ENCODE results near the gene MRPL36. TPM values are rescaled to one million over a fixed set of nuclear protein-coding genes. Genes with fewer than 3 reads are reported as not detected.

MRPL36 gene
- total and polyA plus RNA-seq, 4 donors, result 14.5 to 62.8 (median 40.4) TPM

DNA sequence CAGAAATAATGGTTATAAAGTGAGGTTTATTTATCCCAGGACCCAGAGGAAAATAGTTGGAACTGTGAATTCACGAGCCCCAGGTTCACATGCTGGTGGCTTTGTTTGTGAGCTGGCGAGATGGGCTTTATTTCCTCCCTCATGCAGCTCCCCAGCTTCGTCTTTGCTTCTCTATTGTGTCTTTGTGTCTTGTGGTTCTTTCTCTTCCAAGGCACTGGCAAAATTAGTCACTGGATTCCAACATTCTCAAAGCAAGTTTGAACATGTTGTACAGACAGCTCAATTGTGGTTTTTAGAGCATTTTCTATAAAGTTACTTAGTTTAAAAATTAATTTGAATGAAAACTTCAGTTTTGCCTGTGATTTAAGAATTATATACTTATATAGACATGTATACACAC, 8.8 kb upstream of the MRPL36 start:
- Histone ChIP-seq H3K27me3 (ENCODE audit: control insufficient read depth in 3 of 3, insufficient read depth in 3 of 3, low read length in 2 of 3) (no peaks in the 10 kb centered on the region), H3K9me3 (ENCODE audit: control insufficient read depth in 4 of 4, insufficient read depth in 3 of 4, low read length in 3 of 4) (no peaks in the 10 kb centered on the region), H3K4me3 (no peak overlapping the region), H3K9ac (ENCODE audit: insufficient read depth in 1 of 2, low read length in 2 of 2) (no peak overlapping the region), H3K36me3 (ENCODE audit: control insufficient read depth in 4 of 4, insufficient read depth in 4 of 4, low read length in 4 of 4) (peaks cover 12 to 42% (median 32%) of the 10 kb centered on the region in 4 donors), H3K27ac (ENCODE audit: low read depth in 1 of 2, low read length in 1 of 2) (no peak overlapping the region), H3K4me1 (ENCODE audit: control insufficient read depth in 5 of 5, insufficient read depth in 5 of 5, low read length in 5 of 5) (no peaks in the 10 kb centered on the region)
- TF ChIP-seq, protein P1, sequence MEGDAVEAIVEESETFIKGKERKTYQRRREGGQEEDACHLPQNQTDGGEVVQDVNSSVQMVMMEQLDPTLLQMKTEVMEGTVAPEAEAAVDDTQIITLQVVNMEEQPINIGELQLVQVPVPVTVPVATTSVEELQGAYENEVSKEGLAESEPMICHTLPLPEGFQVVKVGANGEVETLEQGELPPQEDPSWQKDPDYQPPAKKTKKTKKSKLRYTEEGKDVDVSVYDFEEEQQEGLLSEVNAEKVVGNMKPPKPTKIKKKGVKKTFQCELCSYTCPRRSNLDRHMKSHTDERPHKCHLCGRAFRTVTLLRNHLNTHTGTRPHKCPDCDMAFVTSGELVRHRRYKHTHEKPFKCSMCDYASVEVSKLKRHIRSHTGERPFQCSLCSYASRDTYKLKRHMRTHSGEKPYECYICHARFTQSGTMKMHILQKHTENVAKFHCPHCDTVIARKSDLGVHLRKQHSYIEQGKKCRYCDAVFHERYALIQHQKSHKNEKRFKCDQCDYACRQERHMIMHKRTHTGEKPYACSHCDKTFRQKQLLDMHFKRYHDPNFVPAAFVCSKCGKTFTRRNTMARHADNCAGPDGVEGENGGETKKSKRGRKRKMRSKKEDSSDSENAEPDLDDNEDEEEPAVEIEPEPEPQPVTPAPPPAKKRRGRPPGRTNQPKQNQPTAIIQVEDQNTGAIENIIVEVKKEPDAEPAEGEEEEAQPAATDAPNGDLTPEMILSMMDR (IDR thresholded peaks at IDR 0.05; ENCODE audit: control extremely low read depth, extremely low read depth), result no peak
- no peak for ATAC-seq (ENCODE audit: insufficient read depth, low FRiP score)
- 58 to 84% methylated on average over 3 of the region's 3 CpGs for WGBS, 2 donors
- no peak for DNase-seq

DNA sequence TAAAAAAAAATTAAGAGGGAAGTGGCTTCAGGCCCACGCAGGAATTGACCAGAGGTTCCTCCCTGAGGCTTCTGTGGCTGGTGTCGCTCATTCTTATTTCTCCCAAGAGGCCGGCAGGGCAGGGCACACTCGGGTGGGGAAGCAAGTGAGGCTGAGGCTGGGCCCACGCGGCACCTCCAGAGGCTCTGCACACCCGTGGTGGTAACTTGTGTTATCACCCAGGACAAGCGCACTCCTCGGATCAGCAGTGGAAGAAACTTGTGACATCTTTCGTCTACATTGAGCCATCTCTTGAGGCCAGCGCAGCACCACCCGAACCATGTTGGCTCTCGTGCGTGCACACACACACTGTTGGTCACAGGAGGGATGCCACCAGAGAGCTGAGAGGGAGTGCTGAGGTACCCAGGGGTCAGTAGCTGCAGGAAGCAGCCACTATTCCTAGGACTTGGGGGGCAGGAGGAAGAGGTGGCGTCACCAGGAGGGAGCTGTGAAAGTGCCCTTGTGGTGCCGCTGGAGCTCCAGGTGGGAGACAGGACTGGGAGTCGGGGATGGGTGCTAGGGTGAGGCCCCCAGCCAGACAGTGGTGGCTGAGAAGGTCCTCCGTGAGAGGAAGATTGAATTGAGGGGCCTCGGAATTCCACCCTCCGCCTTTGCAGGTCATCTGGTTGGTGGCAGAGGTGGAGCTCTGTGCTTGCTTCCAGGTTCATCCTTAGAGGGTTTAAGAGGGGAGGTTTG, 8.0 kb upstream of the MRPL36 start:
- Histone ChIP-seq H3K36me3 (ENCODE audit: control insufficient read depth in 4 of 4, insufficient read depth in 4 of 4, low read length in 4 of 4) (peaks cover 10 to 45% (median 37%) of the 10 kb centered on the region in 4 donors), H3K4me1 (ENCODE audit: control insufficient read depth in 5 of 5, insufficient read depth in 5 of 5, low read length in 5 of 5) (no peaks in the 10 kb centered on the region), H3K27me3 (ENCODE audit: control insufficient read depth in 3 of 3, insufficient read depth in 3 of 3, low read length in 2 of 3) (no peaks in the 10 kb centered on the region), H3K27ac (ENCODE audit: low read depth in 1 of 2, low read length in 1 of 2) (no peak overlapping the region), H3K4me3 (no peak overlapping the region), H3K9ac (ENCODE audit: insufficient read depth in 1 of 2, low read length in 2 of 2) (no peak overlapping the region), H3K9me3 (ENCODE audit: control insufficient read depth in 4 of 4, insufficient read depth in 3 of 4, low read length in 3 of 4) (no peaks in the 10 kb centered on the region)
- no peak for ATAC-seq (ENCODE audit: insufficient read depth, low FRiP score)
- no peak for DNase-seq
- WGBS, 2 donors, result 84 to 86% methylated on average over 20 of the region's 20 CpGs
- TF ChIP-seq, protein P1 (IDR thresholded peaks at IDR 0.05; ENCODE audit: control extremely low read depth, extremely low read depth), result no peak

DNA sequence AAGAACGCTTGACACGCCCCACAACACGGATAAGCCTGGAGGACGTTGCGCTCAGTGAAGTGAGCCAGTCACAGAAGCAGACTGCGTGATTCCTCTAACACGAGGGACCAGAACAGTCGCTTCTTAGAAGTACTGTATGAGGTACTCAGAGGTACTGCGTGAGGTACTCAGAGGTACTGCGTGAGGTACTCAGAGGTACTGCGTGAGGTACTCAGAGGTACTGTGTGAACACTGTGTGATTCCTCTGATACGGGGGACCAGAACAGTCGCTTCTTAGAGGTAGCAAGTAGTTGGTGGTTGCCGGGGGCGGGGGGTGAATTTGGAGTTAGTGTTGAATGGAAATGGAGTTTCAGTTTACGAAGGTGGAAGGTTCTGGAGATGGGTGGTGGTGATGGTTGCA, 7.3 kb upstream of the MRPL36 start:
- no peak overlapping the region for H3K4me3 ChIP-seq
- ATAC-seq (ENCODE audit: insufficient read depth, low FRiP score) (no peak), DNase-seq (no peak)
- no peak overlapping the region for H3K9ac ChIP-seq (ENCODE audit: insufficient read depth in 1 of 2, low read length in 2 of 2)
- TF ChIP-seq, protein P1 (IDR thresholded peaks at IDR 0.05; ENCODE audit: control extremely low read depth, extremely low read depth), result no peak
- WGBS, 2 donors, result 91 to 95% methylated on average over 16 of the region's 16 CpGs
- no peaks in the 10 kb centered on the region for H3K9me3 ChIP-seq (ENCODE audit: control insufficient read depth in 4 of 4, insufficient read depth in 3 of 4, low read length in 3 of 4)
- peaks cover 10 to 45% (median 35%) of the 10 kb centered on the region in 4 donors for H3K36me3 ChIP-seq (ENCODE audit: control insufficient read depth in 4 of 4, insufficient read depth in 4 of 4, low read length in 4 of 4)
- peaks cover 0 to 6% (median 0%) of the 10 kb centered on the region in 5 donors for H3K4me1 ChIP-seq (ENCODE audit: control insufficient read depth in 5 of 5, insufficient read depth in 5 of 5, low read length in 5 of 5)
- no peaks in the 10 kb centered on the region for H3K27me3 ChIP-seq (ENCODE audit: control insufficient read depth in 3 of 3, insufficient read depth in 3 of 3, low read length in 2 of 3)
- no peak overlapping the region for H3K27ac ChIP-seq (ENCODE audit: low read depth in 1 of 2, low read length in 1 of 2)
